Smooth muscle cell (in vitro differentiated cells): ENCODE results near the gene VPS13D. TPM values are rescaled to one million over a fixed set of nuclear protein-coding genes. Genes with fewer than 3 reads are reported as not detected.

Source experiments
- DNase-seq: peaks from one replicate; lab custom pipeline; 2025; ENCODE audit not compliant: unreplicated experiment; lab: John Stamatoyannopoulos, UW
- H2AFZ ChIP-seq: fragments of 200-600 bp; sonication (generic); 2 replicates; pipeline ENCODE4 v1.6.0; 2016; ENCODE audit warnings: antibody characterized with exemption, low read depth, mild to moderate bottlenecking
- H3F3A ChIP-seq: fragments of 200-600 bp; sonication (generic); 2 replicates; pipeline ENCODE4 v1.6.0; 2017; ENCODE audit warnings: antibody characterized with exemption, low read depth
- H3K27ac ChIP-seq: fragments of 200-600 bp; sonication (generic); 2 replicates; pipeline ENCODE4 v1.5.1; 2016; ENCODE audit warnings: low read depth, mild to moderate bottlenecking
- H3K27me3 ChIP-seq: fragments of 200-600 bp; sonication (generic); 2 replicates; pipeline ENCODE4 v1.6.1; 2016; ENCODE audit warnings: low read depth, mild to moderate bottlenecking
- H3K36me3 ChIP-seq: fragments of 200-600 bp; sonication (generic); 2 replicates; pipeline ENCODE4 v1.5.1; 2016; ENCODE audit warnings: low read depth
- H3K4me1 ChIP-seq: fragments of 200-600 bp; sonication (generic); 2 replicates; pipeline ENCODE4 v1.5.1; 2016; ENCODE audit warnings: low read depth
- H3K4me2 ChIP-seq: fragments of 200-600 bp; sonication (generic); 2 replicates; pipeline ENCODE4 v1.6.0; 2016; ENCODE audit warnings: mild to moderate bottlenecking
- H3K4me3 ChIP-seq: fragments of 200-600 bp; sonication (generic); 2 replicates; pipeline ENCODE4 v1.5.1; 2016; ENCODE audit warnings: mild to moderate bottlenecking
- H3K79me2 ChIP-seq: fragments of 200-600 bp; sonication (generic); 2 replicates; pipeline ENCODE4 v1.6.0; 2016; ENCODE audit warnings: low read depth, mild to moderate bottlenecking
- H3K9ac ChIP-seq: fragments of 200-600 bp; sonication (generic); 2 replicates; pipeline ENCODE4 v1.6.0; 2016; ENCODE audit warnings: low read depth
- H3K9me3 ChIP-seq: fragments of 200-600 bp; sonication (generic); replicated peaks from 2 replicates; pipeline ENCODE4 v1.5.1; 2016; ENCODE audit warnings: low read depth
- H4K20me1 ChIP-seq: fragments of 200-600 bp; sonication (generic); 2 replicates; pipeline ENCODE4 v1.6.0; 2016; ENCODE audit warnings: low read depth
- WGBS: methylation state at CpG from one replicate; pipeline ENCODE4 v1.1.7; 2016; ENCODE audit warnings: low lambda C conversion rate; 5-methylcytosine and 5-hydroxymethylcytosine counted together
- polyA plus RNA-seq: library from polyadenylated mRNA; unstranded; fragments of >200 nt; fragmentation: Nextera tagmentation; extraction: Ambion mirVana; gene quantifications from 2 replicates; pipeline ENCODE4 v1.2.1, GENCODE V29; 2016
- total RNA-seq: library from RNA; depleted of rRNA; stranded (reverse); fragments of >200 nt; gene quantifications from 2 replicates; pipeline ENCODE4 v1.2.3, GENCODE V29; 2014
- TF ChIP-seq, protein P1 (sequence below): fragments of 200-600 bp; sonication (generic); IDR thresholded peaks from 2 replicates; pipeline ENCODE4 v1.5.1; 2017; ENCODE audit warnings: borderline replicate concordance, mild to moderate bottlenecking, antibody characterized with exemption; ENCODE audit not compliant: insufficient read depth, poor library complexity, severe bottlenecking

VPS13D gene
- total and polyA plus RNA-seq, 2 experiments from 2014 or later: 3.5 to 20.0 TPM

DNA sequence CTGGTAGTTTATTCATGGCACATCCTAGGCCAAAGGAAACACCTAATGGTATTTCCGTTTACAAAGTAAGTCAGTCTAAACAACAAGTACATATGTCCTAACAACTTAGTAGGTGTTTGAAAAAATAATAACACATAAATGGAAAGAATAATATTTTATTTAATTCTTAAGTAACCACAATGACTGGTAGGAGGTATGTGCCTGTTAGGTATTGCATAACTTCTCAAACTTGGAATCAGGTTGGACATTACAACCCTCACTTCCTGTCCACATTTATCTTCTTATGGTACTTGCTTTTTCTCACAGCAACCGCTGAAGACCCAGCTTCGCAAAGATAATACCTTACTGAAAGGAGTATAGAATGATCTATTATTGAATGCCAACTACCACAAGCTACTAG is 64.2 kb downstream of the VPS13D start:
- Histone ChIP-seq H4K20me1 (peaks cover 26% of the 10 kb centered on the region), H3K27me3 (no peaks in the 10 kb centered on the region), H3K4me2 (no peak overlapping the region), H3K36me3 (peaks cover 15% of the 10 kb centered on the region), H3K4me3 (no peak overlapping the region), H2AFZ (no peak overlapping the region), H3K9ac (no peak overlapping the region), H3K27ac (no peak overlapping the region), H3K4me1 (no peaks in the 10 kb centered on the region), H3K79me2 (peaks cover 4% of the 10 kb centered on the region), H3K9me3 (no peaks in the 10 kb centered on the region), H3F3A (no peaks in the 10 kb centered on the region)
- DNase-seq: no peak
- 98% methylated on average over 3 of the region's 3 CpGs for WGBS
- TF ChIP-seq, protein P1, sequence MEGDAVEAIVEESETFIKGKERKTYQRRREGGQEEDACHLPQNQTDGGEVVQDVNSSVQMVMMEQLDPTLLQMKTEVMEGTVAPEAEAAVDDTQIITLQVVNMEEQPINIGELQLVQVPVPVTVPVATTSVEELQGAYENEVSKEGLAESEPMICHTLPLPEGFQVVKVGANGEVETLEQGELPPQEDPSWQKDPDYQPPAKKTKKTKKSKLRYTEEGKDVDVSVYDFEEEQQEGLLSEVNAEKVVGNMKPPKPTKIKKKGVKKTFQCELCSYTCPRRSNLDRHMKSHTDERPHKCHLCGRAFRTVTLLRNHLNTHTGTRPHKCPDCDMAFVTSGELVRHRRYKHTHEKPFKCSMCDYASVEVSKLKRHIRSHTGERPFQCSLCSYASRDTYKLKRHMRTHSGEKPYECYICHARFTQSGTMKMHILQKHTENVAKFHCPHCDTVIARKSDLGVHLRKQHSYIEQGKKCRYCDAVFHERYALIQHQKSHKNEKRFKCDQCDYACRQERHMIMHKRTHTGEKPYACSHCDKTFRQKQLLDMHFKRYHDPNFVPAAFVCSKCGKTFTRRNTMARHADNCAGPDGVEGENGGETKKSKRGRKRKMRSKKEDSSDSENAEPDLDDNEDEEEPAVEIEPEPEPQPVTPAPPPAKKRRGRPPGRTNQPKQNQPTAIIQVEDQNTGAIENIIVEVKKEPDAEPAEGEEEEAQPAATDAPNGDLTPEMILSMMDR: no peak

DNA sequence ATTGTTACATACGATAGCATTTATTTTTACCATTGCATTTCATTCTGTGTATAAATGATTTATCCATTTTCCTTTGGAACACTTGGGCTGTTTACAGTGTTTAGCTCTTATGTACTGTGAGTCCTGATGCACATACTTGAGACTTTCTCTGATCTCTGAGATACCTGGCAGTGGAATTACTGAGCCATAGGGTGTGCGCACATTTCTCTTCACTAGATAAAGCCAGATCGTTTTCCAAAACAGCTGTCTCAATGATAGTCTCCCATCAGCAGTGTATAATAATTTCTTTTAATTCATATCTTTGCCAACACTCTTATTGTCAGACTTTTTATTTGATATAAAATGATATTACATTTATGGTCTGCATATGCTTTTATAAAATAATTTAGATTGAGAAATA is 66.2 kb downstream of the VPS13D start:
- Histone ChIP-seq H3K79me2 (no peaks in the 10 kb centered on the region), H3F3A (no peaks in the 10 kb centered on the region), H2AFZ (no peak overlapping the region), H3K27ac (peak overlapping the region; percentile 17), H3K27me3 (no peaks in the 10 kb centered on the region), H3K4me1 (no peaks in the 10 kb centered on the region), H4K20me1 (peaks cover 22% of the 10 kb centered on the region), H3K4me3 (no peak overlapping the region), H3K9ac (no peak overlapping the region), H3K36me3 (peaks cover 12% of the 10 kb centered on the region), H3K4me2 (peak overlapping the region; percentile 33), H3K9me3 (no peaks in the 10 kb centered on the region)
- DNase-seq: no peak
- TF ChIP-seq, protein P1: no peak
- 95% methylated on average over 3 of the region's 3 CpGs for WGBS

- H3K27ac ChIP-seq: peak overlapping the region; percentile 17
These were observed 66.8 kb downstream of the VPS13D start for GRCh38 chr1:12296623-12297022.

DNA sequence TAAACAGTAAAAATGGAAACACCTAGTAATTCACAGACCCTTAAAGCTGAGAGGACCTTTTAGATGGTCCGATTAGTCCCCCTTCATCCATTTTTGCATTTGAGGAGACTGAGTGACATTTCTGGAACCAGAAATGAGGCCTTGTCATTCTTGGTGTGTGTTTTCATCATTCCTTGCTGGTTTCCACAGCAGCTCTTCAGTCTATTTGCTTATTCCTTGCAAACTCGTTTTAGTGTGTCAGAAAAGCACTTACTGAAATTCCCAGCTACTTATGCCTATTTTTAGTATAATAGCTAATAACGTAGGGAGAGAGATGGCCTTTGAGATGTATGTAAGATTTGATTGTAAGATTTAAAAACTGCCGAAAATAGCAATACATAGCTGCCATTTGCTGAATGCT is 70.9 kb downstream of the VPS13D start:
- WGBS: 89% methylated on average over 4 of the region's 4 CpGs
- H3K27me3 ChIP-seq: no peaks in the 10 kb centered on the region
- H3F3A ChIP-seq: no peaks in the 10 kb centered on the region
- no peak overlapping the region for H3K27ac ChIP-seq
- no peak overlapping the region for H3K4me3 ChIP-seq
- no peaks in the 10 kb centered on the region for H3K4me1 ChIP-seq
- DNase-seq: no peak
- H3K79me2 ChIP-seq: no peaks in the 10 kb centered on the region
- H3K9me3 ChIP-seq: no peaks in the 10 kb centered on the region
- no peak overlapping the region for H2AFZ ChIP-seq
- peaks cover 5% of the 10 kb centered on the region for H3K36me3 ChIP-seq
- TF ChIP-seq, protein P1: no peak
- H4K20me1 ChIP-seq: peaks cover 63% of the 10 kb centered on the region
- H3K9ac ChIP-seq: no peak overlapping the region
- H3K4me2 ChIP-seq: no peak overlapping the region

More at GRCh38 chr1:12296623-12297022, 66.8 kb downstream of the VPS13D start:
- Histone ChIP-seq H3K4me1 (no peaks in the 10 kb centered on the region), H4K20me1 (peaks cover 25% of the 10 kb centered on the region), H3F3A (no peaks in the 10 kb centered on the region), H3K36me3 (peaks cover 12% of the 10 kb centered on the region), H3K79me2 (no peaks in the 10 kb centered on the region), H3K9me3 (no peaks in the 10 kb centered on the region), H3K4me3 (no peak overlapping the region), H2AFZ (no peak overlapping the region), H3K4me2 (peak overlapping the region; percentile 33), H3K27me3 (no peaks in the 10 kb centered on the region), H3K9ac (no peak overlapping the region)
- TF ChIP-seq, protein P1: no peak
- DNase-seq: no peak
- WGBS: 42% methylated on average over 1 of the region's 1 CpG
